ENCODE measurements around the gene SYNC. TPM values are rescaled to one million over a fixed set of nuclear protein-coding genes. Genes with fewer than 3 reads are reported as not detected.

SYNC gene
- total RNA-seq (2014; rRNA removed; shearing (Covaris generic)), result 1.4 and 1.7 TPM in 2 replicates
- polyA plus RNA-seq (2014; cell fraction: nucleus; rRNA removed), result 0.86 and 1.3 TPM in 2 replicates

DNA sequence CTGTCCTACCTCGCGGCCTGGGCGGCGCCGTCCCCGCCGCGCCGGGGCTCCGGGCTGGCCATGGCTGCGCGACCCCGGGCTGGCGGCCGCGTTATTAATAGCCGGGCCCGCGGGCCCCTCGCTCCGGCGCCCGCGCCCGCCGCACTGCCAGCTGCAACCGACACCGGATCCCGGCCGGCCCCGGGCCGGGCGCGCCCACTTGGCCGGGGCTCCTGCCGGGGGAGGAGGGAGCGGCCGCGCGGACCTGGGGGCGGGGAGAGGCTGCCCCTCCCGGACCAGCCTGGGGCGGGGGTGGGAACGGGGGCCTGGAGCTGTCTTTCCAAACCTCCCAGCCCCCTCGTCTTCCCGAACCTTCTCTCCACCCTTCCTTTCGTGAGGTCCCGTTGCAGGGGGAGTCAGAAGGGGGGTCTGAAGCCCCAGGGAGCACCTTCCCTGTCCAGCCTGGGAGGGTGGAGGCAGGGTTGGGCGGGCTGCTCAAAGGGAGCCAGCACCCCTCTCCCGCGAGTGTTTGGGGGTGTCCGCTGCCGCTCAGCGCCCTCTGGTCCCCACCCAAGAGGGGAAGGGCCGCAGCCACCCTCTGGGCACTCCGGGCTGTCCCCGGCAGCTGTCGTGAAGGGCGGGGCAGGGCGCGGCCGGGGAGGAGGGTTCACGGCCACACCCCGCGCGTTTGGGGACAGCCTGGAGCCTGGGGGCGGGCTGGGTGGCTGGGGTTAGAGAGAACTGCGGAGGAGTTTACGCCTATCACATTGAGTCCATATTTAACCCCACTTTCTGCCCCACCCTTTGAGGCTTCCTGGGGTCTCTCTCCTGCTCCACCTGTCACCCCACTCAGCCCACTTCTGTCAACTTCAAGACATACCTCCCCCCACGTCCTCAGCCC, at the start of gene SYNC:
SYNC (minus strand) TSS at position 172 of the 880 bp plus-strand sequence; CDS start at position 62, 110 bp downstream.
- DNase-seq (ENCODE audit: extremely low read depth, low read depth), result no peak

- no peak for DNase-seq (ENCODE audit: extremely low read depth, low read depth)
Observed at GRCh38 chr1:32749771-32750170, 47.2 kb upstream of the SYNC start.

GRCh38 chr1:32749332-32749731, 46.8 kb upstream of the SYNC start:
- no peak for DNase-seq (ENCODE audit: extremely low read depth, low read depth)

DNA sequence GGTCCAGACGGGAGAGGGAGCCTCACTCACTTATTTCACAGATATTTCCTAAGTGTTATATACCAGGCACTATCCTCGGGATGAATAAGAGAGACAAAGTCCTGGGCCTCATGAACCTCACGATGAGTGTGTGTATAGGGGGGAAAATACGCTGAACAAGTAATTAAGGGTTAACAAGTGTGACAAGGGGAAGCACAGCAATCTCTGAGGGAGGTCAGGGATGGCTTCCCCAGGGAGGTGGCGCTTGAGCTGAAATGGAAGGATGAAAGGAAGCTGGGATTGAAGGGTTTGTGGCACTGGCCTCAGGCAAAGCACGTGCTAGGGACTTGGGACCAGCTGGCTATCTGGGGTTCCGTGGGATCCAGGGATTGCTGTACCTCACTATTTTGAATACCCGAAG, 46.4 kb upstream of the SYNC start:
- DNase-seq (ENCODE audit: extremely low read depth, low read depth), result no peak

DNA sequence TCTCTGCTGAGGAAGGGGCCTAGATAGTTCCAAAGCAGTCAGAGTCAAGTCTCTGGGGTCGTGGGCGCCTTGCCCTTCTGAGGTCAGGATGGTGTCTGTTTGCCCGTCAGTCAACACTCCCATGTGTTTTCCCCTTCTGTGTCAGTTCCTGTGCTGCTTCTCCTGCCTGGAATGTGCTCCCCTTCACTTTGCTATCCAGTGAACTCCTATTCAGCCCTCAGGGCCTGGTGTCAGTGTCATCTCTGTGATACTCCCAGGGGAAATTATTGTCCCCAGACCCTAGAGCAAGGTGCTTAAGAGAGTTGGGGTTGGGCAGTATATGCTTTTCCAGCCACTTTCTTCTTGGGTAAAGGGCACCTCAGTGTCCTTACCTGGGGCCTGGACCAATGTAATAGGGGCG, 45.8 kb upstream of the SYNC start:
- DNase-seq (ENCODE audit: extremely low read depth, low read depth), result no peak

- no peak for DNase-seq (ENCODE audit: extremely low read depth, low read depth)
Observed at GRCh38 chr1:32746130-32746529, 43.6 kb upstream of the SYNC start.

DNA sequence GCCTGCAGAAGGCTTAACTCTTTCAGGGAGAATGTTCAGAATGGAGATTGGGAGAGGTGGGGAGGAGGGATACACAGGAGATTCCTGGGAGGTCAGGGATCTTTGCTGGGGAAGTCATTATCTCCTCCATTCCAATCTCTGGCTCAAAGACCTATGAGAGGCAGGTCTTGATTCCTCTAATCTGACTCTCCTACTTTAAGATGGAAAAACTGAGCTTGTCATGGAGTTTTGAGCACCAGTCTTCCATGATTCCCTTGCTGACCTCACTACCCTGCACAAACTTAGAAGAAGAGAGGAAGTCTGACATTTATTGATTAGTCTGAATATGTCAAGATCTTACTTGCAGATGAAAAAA, 41.5 kb upstream of the SYNC start:
- DNase-seq (ENCODE audit: extremely low read depth, low read depth), result no peak

DNA sequence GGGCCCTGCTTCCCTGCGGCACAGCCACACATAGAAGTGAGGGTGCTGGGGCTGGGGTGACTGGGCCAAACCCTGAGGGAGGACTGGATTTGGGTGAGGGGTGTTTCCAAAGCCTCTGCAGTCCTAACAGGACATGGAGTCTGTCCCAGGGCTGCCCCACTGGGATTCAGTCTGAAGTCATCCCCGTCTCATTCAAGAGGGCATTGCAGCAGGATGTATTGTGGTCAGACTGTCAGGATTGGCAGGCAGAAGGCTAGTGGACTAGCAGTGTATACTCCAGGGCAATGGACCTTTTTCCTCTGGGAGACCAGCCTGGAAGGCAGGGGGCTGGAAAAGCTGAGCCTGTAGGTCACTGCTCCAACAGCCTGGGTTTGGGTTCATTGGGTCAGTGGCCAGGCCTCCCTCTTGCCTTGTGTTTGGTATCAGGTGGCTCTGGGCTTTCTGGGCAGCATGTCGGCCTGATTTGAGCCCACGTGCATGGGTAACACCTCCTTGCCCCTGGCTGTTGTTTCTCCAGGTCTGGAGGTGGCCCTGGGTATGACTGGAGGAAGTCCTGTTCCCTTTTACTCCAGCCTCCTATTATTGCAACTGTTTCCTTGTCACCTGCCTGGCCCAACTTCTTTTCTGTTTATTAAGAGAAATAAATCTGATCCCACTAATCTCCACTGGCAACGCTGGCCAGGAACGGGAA, 41.0 kb upstream of the SYNC start:
- no peak for DNase-seq (ENCODE audit: extremely low read depth, low read depth)

DNA sequence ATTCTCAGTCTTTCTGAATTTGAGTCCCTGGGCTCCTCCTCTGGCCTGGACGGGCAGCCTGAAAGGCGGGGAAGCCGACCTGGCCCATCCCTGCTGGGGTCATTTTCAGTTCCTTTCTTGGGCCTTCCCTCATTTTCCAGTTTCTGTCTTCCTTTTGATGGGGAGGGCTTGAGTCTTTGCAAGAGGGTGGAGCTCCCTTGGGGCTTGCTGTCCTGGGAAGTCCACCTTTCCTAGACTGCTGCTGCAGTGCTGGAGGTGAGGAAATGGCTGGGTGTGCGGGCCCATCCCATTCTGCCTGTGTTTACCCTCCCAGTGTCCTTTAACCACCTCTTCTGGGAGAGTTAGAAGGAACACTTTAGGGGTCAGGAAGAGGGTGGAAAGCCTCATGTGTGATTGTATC, 40.4 kb upstream of the SYNC start:
- no peak for DNase-seq (ENCODE audit: extremely low read depth, low read depth)

DNA sequence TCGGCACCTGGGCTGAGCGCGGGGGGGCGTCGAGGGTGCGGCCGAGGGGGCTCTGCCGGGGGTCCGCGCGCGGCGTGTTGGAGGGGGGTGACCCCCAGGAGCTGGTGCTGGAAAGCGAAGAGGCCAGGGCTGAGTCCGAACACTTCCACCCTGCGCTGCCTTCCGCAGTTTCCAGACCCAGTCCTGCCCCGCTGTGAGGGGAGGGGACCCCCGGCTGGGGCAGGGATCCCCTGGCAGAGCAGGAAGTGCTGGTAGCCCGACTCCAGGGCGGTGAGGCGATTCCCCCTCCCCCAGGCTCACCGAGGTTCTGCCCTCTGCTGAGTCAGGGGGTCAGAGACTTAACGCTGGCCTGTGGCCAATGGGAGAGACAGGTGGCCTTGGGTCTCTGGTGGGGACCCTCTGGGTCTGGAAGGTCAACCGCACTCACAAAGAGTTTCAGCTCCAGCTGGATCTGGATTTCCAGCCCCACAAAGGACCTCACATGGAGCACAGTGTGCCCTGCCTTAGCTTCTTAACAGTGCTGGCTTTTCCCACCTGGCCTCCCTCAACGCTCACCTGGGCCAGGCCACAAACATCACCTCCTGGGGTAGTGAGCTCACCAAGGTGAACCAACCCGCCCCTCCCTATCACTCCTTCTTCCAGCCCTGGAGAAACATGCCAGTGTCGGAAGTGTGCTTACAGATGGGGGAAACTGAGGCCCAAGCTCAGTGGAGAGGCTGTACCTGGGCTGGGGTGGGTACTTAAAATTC, 39.8 kb upstream of the SYNC start:
- DNase-seq (ENCODE audit: extremely low read depth, low read depth), result no peak

GRCh38 chr1:32741413-32742198, 39.0 kb upstream of the SYNC start:
- no peak for DNase-seq (ENCODE audit: extremely low read depth, low read depth)

DNA sequence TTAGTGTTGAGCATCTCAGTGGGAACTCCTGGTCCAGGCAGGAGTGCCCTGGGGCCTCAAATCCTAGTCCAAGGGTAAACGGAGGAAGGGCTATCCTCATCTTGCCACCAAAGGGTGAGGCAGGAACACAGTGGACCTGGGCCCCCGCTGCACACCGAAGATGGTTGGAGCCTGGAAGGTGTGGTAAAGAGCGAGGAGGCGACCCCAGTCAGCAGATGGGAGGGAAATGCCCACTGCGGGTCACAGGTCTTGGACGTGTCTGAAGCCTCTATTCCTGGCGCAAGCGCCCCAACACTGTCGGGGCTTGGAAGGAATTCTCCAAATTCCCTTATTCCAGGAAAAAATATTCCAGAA, 38.5 kb upstream of the SYNC start:
- DNase-seq (ENCODE audit: extremely low read depth, low read depth), result no peak

- no peak for DNase-seq (ENCODE audit: extremely low read depth, low read depth)
Observed at GRCh38 chr1:32736812-32737791, 34.5 kb upstream of the SYNC start.

GRCh38 chr1:32733582-32734321, 31.2 kb upstream of the SYNC start:
- no peak for DNase-seq (ENCODE audit: extremely low read depth, low read depth)

DNA sequence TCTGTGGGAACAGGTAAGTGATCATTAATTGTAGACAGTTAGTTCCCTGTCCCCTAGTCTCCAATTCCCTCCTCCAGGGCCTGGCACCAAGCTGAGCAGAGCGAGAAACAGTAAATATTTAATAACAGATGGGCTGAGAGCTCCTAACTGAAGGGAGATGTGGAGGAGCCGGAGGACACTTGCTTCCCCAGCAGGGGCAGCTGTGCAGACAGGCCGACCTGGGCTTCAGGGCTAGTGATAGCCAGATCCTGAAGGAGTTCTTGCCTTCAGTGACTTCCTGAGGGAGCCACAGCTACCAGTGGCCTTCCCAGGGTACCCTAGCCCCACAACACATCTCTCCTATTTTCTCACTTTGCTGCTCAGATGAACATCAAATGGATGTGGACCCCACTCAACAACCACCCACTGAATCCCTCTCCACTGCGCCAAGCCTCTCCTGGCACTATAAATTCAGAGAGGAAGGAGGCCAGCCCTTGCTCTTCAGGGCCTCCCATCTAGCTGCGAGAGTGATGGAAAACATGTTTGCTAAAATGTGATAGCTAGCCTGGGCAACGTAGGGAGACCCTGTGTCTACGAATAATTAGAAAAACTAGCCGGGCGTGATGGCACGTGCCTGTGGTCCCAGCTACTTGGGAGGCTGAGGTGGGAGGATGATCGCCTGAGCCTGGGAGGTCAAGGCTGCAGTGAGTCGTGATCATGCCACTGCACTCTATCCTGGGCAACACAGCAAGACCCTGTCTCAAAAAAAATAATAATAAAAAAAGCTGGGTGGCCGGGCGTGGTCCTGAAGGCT, 26.9 kb upstream of the SYNC start:
- no peak for DNase-seq (ENCODE audit: extremely low read depth, low read depth)

DNA sequence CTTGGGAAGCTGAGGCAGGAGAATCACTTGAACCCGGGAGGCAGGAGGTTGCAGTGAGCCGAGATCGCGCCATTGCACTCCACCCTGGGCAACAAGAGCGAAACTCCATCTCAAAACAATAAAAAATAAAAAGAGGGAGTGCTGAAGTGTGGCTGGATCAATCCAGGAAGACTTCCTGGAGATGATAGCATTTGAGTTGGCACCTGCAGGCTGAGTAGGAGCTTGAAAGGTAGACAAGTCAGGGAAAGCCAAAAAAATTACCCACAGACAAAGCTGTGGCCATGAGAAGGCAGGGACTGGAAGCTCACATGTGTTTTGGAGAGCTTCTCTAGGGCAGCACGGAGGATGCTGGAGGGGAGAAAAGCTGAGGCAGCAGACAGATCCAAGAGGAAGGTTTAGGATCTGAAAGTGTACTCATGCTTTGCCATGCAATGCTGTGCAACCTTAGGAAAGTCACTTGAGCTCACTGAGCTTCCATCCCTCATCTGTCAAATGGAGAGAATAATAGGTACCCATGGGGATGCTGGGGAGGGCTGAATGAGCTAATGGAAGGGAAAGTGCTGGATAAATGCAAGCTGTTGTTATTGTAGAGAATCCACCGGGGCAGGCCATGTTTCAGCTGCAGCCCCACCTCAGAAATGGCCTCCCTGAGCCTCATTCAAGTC, 26.0 kb upstream of the SYNC start:
- DNase-seq (ENCODE audit: extremely low read depth, low read depth), result no peak

DNA sequence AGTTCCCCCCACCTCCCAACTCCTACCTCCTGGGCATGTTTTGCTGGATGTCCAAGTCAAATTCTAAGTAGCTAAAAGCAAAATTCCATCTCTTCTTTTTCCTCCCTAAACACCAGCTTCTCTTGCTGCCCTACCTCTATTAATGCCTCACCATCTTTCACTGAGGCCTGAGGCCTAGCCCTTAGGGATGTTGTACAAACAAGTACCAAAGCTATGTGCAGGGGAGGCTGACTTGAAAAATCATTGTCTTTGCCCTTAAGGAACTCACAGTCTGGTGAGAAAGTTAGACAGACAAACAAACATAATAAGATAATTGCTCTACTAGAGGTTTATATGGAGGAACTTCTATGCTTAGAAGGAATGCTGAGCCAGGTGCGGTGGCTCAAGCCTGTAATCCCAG, 25.3 kb upstream of the SYNC start:
- no peak for DNase-seq (ENCODE audit: extremely low read depth, low read depth)
